GM18520 (cell line): Measurements from ENCODE around the gene SPINT1.

Experiments
- ATAC-seq: cut with Tn5 transposase; IDR thresholded peaks from one replicate; pipeline ENCODE4 v1.9.1; 2021; ENCODE audit not compliant: unreplicated experiment

SPINT1 gene

GRCh38 chr15:40829115-40829514, 14.7 kb upstream of the SPINT1 start:
- ATAC-seq, result no peak

DNA sequence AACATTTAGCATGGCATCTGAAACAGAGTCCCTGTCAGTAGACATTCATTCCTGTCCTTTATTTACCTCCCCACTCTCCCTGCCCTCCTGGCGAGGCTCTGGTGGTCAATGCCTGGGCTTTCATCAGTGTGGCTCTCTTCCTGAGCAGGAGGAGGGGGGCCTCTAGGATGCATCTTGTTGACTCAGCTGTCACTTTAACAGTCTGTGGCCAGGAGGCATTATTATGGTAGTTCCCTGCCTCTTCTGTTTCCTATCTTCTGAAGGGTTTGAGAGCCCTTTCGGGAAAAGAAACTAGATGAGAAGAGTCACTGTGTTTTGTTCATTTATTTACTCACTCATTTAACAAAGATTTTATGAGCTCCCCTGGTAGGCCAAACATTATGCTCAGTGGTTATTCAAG, 13.0 kb upstream of the SPINT1 start:
- no peak for ATAC-seq

DNA sequence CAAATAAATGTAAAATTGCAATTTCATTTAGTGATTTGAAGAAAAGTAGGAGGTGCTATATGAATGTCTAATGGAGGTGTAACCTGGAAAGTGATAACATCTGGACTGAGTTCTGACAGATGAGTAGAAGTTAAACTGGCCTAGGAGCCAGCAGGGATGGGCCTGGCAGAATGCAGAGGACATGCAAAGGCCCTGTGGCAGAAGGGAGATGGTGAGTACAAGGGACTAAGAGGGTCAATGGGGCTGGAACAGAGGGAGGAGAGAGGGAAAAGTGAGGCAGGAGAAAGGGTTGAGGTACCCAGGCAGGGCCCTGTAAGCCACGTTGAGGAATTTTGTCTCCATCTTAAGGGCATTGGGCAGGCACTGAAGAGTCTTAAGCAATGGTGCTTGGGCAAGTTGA, 12.0 kb upstream of the SPINT1 start:
- ATAC-seq, result no peak

DNA sequence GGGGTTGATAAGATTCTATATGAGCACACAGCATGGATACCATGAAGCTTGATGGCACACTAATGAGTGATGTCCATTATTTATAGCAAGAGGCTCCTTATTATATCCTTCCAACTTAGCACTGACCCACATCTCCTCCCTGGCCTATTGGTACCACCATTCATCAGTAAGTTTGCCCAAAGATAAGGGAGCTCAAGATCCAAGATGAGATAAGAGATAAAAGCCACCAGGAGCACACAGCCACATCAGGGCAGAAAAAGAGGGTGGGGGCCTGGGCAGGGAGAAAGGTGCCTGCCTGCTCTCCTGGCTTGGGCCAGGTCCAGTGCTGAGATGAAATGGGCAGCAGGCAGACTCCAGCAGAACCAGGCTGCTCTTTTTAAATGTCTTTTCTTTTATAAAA, 10.9 kb upstream of the SPINT1 start:
- no peak for ATAC-seq

GRCh38 chr15:40836020-40836419, 7.8 kb upstream of the SPINT1 start:
- no peak for ATAC-seq

GRCh38 chr15:40838756-40839155, 5.1 kb upstream of the SPINT1 start:
- ATAC-seq, result no peak

GRCh38 chr15:40841741-40842140, 2.1 kb upstream of the SPINT1 start:
- no peak for ATAC-seq

DNA sequence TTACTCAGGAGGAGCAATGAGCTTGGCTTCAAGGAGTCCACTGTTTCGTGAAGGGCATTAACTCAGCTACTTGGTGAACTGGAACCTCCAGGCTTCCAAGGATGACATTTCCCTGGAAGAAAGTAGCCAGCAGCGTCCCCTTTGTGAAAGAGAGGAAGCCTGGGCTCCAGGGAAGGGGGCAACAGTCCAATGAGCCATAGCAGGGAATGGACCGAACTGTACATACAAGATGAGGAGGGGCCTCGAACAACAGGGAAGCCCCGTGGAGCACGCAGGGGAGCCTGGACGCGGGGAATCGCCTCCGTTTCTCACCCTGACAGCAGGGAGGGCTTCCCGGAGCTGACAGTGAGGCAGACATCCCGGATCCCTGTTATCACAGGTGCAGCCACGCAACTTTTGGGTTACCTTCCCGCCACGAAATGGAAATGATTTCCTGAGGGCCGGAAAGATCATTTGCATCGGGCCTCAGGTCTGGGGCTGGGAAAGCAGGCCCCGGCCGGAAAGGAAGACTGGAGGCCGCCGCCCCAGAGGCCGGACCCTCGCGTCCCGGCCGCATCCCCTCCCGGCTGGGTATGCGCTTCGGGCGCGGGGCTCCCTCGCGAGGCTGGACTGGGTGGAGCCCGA, 475 bp upstream of the SPINT1 start:
- ATAC-seq, result no peak

- no peak for ATAC-seq
Observed at GRCh38 chr15:40844696-40845030, 815 bp downstream of the SPINT1 start.

DNA sequence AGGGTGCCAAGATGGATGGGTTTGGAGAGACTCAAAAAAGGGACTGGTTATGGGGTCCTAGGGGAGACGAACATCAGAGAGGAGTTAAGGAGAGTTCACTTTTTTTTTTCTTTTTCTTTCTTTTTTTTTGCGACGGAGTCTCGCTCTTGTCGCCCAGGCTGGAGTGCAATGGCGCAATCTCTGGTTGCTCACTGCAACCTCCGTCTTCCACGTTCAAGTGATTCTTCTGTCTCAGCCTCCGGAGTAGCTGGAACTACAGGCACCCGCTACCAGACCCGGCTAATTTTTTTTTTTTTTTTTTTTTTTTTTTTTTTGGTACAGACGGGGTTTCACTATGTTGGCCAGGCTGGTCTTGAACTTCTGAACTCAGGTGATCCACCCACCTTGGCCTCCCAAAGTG, 1.2 kb downstream of the SPINT1 start:
- no peak for ATAC-seq

- ATAC-seq, result no peak
Observed at GRCh38 chr15:40845511-40846284, 1.9 kb downstream of the SPINT1 start.

DNA sequence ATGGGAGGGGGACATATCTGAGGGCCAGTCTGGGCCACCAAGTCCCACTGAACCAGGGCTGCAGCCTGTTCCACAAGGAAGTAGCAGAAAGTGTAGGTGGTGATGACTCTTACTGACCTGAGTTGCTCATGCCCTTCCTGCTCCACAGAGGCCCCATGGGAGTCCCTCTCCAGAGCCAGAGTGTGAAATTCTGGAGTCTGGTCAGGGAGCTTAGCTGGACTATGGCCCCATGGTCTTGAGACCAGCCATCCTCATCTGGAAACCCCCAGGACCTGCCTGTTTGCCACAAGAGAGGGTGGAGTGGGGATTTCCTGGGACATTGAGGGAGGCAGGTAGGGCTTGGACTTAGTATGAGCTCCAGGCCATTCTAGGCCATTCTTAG, 3.0 kb downstream of the SPINT1 start:
- no peak for ATAC-seq

DNA sequence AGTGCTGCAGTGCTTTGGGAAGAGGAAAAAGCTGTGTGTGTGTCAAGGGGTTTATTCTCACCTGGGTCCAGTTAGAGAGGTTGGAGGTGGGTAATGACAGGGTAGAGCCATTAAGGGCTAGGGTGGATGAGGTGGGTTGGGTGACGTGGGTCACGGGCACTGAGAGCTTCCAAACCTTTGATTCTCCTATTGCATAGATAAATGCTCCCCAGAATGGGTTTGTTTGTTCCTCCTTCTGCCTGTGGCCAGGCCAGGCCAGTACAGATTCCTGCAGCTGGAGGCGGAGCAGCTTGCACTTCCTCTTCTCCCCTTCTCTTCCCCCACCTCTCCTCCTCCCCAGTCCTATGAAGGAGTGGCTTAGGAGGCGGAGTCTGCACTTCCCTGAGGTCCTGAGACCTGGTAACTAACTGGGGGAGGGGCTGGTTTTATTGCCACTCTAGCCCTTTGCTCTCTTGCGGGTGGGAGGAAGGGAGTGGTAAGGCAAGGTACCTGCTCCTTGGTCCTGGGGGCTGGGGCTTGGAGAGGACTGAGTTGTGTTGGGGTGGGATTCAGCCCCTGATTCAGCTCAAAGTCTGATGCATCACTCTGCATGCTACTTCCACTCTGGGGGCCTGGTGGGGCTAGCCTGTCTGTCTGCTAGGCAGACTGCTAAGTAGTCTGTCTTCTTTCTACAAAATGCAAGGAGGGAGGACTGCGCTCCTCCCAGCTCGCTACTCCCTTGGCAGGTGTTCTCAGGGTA, 3.5 kb downstream of the SPINT1 start:
- ATAC-seq, result no peak

- no peak for ATAC-seq
Observed at GRCh38 chr15:40850576-40851112, 6.8 kb downstream of the SPINT1 start.

DNA sequence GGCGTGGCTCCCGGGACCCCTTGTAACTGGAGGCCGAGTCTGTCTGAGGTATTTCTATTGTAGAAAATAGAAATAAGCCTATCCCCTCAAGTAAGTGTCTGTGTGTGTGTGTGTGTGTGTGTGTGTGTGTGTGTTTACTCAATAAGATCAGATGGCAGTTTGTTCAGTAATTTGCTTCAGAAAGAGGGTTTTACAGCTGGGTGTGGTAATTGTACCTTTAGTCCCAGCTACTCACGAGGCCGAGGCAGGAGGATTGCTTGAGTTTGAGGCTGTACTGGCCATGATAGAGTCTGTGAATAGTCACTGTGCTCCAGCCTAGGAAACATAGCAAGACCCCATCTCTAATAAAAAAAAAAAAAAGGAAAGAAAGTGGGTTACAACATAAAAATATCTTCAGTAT, 8.7 kb downstream of the SPINT1 start:
- ATAC-seq, result no peak

- ATAC-seq, result no peak
Observed at GRCh38 chr15:40853241-40853890, 9.5 kb downstream of the SPINT1 start.

DNA sequence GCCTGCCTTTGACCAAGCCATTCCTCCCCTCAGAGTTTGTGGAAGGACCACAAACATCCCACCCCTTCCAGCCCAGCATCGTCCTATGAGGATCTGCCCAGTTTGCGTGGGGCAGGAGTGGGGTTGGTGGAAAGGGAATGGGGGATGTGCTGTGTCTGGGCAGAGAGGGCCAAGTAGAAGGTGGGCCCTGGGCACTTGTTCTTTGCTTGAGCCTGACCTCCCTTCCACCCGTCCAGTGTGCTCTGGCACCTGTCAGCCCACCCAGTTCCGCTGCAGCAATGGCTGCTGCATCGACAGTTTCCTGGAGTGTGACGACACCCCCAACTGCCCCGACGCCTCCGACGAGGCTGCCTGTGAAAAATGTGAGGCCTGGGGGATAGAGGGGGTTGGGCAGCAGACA, 10.3 kb downstream of the SPINT1 start:
- ATAC-seq, result no peak

GRCh38 chr15:40855706-40856234, 11.9 kb downstream of the SPINT1 start:
- no peak for ATAC-seq

DNA sequence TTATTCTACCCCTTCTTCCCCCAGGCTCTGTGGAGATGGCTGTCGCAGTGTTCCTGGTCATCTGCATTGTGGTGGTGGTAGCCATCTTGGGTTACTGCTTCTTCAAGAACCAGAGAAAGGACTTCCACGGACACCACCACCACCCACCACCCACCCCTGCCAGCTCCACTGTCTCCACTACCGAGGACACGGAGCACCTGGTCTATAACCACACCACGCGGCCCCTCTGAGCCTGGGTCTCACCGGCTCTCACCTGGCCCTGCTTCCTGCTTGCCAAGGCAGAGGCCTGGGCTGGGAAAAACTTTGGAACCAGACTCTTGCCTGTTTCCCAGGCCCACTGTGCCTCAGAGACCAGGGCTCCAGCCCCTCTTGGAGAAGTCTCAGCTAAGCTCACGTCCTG, 12.9 kb downstream of the SPINT1 start:
- no peak for ATAC-seq

DNA sequence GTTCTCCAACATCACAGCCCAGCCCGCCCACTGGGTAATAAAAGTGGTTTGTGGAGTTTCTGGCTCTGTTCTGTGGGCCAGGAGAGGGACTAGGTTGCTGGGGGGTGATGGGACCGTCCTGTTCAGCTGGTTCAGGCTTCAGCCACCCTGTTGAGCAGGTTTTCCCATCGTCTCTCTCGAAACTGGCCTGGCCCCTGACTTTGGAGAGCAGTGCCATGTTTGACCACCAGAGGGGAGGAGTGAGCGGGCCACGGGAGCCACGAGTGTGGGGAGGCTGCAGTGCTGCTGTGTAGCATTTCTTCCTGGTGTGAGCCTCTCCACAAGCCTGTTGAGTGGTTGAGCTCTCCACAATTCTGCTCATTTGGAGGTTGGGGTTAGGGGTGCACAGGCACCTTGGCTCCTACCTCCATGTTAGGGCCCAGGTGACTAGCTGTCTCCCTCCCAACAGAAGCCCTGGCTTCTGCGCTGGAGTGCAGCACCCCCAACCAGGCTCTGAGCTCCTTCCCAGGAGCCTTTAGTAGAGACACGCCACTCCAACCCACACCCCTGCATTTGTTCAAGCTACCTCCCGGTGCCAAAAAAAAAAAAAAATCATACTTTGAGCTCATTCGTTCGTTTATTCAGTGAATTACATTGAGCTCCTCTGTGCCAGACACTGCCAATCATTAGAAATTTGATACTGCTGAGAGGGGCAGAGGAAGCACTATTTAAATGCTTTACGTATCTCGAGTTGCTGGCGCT, 13.9 kb downstream of the SPINT1 start:
- ATAC-seq, result no peak

- ATAC-seq, result no peak
Observed at GRCh38 chr15:40858706-40859105, 14.9 kb downstream of the SPINT1 start.
